GM12873 (cell line): ENCODE measurements around the gene RAB6B.

Source experiments
- CTCF ChIP-seq: IDR thresholded peaks from 2 replicates; pipeline ENCODE4 v1.5.1; 2012; ENCODE audit warnings: low read depth, mild to moderate bottlenecking, moderate library complexity, low read length, control low read depth; ENCODE audit not compliant: insufficient read depth; ENCODE audit errors: missing control alignments

RAB6B gene

GRCh38 chr3:133928136-133928893 is 32.6 kb upstream of the RAB6B start:
- TF ChIP-seq CTCF, result no peak

GRCh38 chr3:133927540-133928066 is 31.9 kb upstream of the RAB6B start:
- peak; percentile 64 for TF ChIP-seq CTCF

GRCh38 chr3:133926736-133927539 is 31.3 kb upstream of the RAB6B start:
- TF ChIP-seq CTCF, result no peak

GRCh38 chr3:133925960-133926735 is 30.5 kb upstream of the RAB6B start:
- no peak for TF ChIP-seq CTCF

GRCh38 chr3:133924041-133924440 is 28.4 kb upstream of the RAB6B start:
- no peak for TF ChIP-seq CTCF

- no peak for TF ChIP-seq CTCF
Observed at GRCh38 chr3:133921592-133921991, 25.9 kb upstream of the RAB6B start.

GRCh38 chr3:133917144-133917543 is 21.5 kb upstream of the RAB6B start:
- no peak for TF ChIP-seq CTCF
